Erythroblast (primary cell): ENCODE measurements around the gene PPP1R17.

Experiments
- GATA1 ChIP-seq: IDR thresholded peaks from 2 replicates; pipeline ENCODE4 v1.6.1; 2011; ENCODE audit warnings: low read depth, mild to moderate bottlenecking, control low read depth, low read length, moderate library complexity
- POLR2A ChIP-seq: IDR thresholded peaks from 2 replicates; pipeline ENCODE4 v1.6.1; 2011; ENCODE audit warnings: mild to moderate bottlenecking, low read length

DNA sequence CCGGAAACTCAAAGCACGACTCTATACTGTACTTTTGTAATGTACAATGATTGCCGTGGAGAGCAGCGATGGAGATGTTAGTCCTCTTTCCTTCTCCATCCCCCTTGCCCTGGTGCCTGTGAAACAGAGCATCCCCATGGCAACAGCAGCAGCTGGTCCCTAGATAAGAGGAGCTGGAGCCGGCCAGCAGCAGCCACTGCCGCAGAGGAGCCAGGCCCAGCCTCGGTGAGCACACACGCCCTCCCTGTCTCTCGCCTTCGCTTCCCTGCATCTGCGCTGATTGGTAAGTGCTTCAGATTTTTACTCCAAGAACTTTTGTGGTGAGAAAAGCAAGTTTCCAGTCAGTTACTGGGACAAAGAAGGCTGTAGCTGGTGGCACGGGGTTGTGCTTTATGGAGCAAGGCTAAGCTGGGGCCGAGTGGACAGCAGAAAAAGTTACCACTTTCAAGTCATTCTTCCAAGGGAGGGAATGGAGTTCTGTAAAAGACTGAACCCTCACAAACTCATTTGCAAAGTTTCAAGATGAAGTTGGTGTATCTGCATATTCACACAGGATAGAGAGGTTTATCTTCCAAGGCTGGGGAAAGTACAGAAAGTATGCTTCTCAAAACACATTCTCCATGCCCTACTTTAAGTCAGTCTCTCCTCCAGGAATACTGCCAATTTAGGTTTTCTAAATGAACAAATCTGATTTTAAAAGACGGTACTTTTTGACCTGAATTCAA lies at the start of gene PPP1R17:
- TF ChIP-seq POLR2A (no peak), GATA1 (no peak)
